ENCODE results near the gene LSM4.
A peak's percentile ranks its signal among the peaks of the same experiment; 100 is the strongest.

GRCh38 chr19:18353378-18354005, 30.6 kb upstream of the LSM4 start:
- TF ChIP-seq MAX (IDR thresholded peaks at IDR 0.05) (no peak), USF1 (IDR thresholded peaks at IDR 0.05) (no peak), RAD21 (IDR thresholded peaks at IDR 0.05; ENCODE audit: low read depth) (no peak), CEBPB (IDR thresholded peaks at IDR 0.05) (peak; percentile 84), NFIC (IDR thresholded peaks at IDR 0.05) (no peak), EP300 (IDR thresholded peaks at IDR 0.05; ENCODE audit: borderline replicate concordance) (no peak), TEAD4 (IDR thresholded peaks at IDR 0.05) (no peak), YY1 (IDR thresholded peaks at IDR 0.05; ENCODE audit: low read depth) (no peak), TAF1 (IDR thresholded peaks at IDR 0.05; ENCODE audit: low read depth) (no peak), REST (IDR thresholded peaks at IDR 0.05; ENCODE audit: low read depth) (no peak), CREB1 (IDR thresholded peaks at IDR 0.05; ENCODE audit: low read depth) (no peak), TCF12 (IDR thresholded peaks at IDR 0.05; ENCODE audit: low read depth) (no peak)
